Bronchial epithelial cell (primary cell): ENCODE data around the gene VEPH1. TPM values are rescaled to one million over a fixed set of nuclear protein-coding genes. Genes with fewer than 3 reads are reported as not detected.

Experiments
- DNase-seq: peaks from one replicate; pipeline ENCODE4 v3.0.0-alpha.2; 2010; ENCODE audit warnings: low read depth
- FAIRE-seq: peaks from 2 replicates; lab custom pipeline; 2011; peaks lifted over from hg19 to GRCh38; lab: Jason Lieb, UNC
- H3K27me3 ChIP-seq: 2 replicates; pipeline ENCODE4 v1.5.1; 2011; ENCODE audit warnings: low read length; ENCODE audit not compliant: control insufficient read depth, insufficient read depth
- H3K36me3 ChIP-seq: 2 replicates; pipeline ENCODE4 v1.5.1; 2011; ENCODE audit warnings: low read length; ENCODE audit not compliant: control insufficient read depth, insufficient read depth
- H3K4me3 ChIP-seq: 2 replicates; pipeline ENCODE4 v1.5.1; 2011; ENCODE audit warnings: mild to moderate bottlenecking, low read depth, low read length, control low read depth
- total RNA-seq: library from RNA; depleted of rRNA; stranded (reverse); fragments of >200 nt; gene quantifications from 2 replicates; pipeline ENCODE4 v1.2.1, GENCODE V29; 2014
- TF ChIP-seq, protein P1 (sequence below): IDR thresholded peaks from 2 replicates; pipeline ENCODE4 v1.5.1; 2011; ENCODE audit warnings: mild to moderate bottlenecking, moderate library complexity, low read length, control low read depth, inconsistent platforms; ENCODE audit not compliant: insufficient read depth, severe bottlenecking

The VEPH1 gene
- total RNA-seq, 1 donor from 2014 or later: 1.3 TPM

DNA sequence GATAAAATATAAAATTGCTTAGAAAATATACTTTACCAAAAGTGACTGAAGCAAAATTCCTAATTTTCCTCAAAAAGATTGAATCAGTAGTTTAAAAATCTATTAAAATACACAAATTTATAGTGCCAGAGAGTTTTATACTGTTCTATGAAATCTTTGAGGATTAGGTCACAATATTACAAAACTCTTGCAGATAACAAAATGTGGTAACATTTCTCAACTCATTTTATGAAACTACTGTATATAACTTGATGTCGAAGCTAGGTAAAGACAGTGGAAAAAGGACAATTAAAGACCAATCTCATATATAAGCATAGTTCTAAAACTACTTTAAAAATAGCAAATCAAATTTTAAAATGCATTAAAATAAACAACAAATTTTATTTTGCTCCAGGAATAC is 15.9 kb downstream of the VEPH1 start:
- no peak for FAIRE-seq
- no peak overlapping the region for H3K4me3 ChIP-seq
- TF ChIP-seq, protein P1, sequence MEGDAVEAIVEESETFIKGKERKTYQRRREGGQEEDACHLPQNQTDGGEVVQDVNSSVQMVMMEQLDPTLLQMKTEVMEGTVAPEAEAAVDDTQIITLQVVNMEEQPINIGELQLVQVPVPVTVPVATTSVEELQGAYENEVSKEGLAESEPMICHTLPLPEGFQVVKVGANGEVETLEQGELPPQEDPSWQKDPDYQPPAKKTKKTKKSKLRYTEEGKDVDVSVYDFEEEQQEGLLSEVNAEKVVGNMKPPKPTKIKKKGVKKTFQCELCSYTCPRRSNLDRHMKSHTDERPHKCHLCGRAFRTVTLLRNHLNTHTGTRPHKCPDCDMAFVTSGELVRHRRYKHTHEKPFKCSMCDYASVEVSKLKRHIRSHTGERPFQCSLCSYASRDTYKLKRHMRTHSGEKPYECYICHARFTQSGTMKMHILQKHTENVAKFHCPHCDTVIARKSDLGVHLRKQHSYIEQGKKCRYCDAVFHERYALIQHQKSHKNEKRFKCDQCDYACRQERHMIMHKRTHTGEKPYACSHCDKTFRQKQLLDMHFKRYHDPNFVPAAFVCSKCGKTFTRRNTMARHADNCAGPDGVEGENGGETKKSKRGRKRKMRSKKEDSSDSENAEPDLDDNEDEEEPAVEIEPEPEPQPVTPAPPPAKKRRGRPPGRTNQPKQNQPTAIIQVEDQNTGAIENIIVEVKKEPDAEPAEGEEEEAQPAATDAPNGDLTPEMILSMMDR: no peak

DNA sequence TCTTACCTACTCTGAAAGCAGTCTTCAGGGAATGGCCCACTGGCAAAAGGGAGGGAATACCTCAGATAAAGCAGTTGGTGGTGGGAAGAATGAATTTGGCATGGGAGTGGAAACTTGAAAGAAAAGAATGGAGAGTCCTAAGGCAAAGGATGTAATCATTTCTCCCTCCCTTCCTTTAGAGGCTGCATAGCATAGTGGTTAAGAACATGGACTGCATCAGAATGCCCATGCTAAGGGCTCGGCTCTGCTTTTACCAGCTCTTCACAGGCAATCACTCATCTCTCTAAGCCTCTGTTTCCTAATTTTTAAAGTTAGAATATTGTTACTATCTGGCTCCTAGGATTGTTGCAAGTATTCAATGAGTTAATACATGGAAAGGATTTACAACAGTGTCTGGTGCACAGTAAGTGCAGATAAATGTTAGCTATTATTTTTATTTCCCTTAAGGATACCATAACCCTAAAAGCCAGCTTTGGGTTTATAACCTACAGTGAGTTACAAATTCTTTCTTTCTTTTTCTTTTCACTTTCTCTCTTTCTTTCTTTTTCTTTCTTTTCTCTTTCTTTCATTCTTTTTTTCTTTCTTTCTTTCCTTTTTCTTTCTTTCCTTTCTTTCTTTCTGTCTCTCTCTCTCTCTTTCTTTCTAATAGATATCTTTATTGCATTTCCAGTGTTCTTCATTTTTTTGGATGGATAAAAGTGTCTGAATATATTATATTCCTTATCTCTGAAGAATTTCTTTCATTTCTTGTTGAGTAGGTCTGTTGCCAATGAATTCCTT is 23.6 kb downstream of the VEPH1 start:
- FAIRE-seq: no peak

More for the DNA sequence above, 15.9 kb downstream of the VEPH1 start:
- Histone ChIP-seq H3K36me3 (no peaks in the 10 kb centered on the region), H3K27me3 (no peaks in the 10 kb centered on the region)
- DNase-seq: no peak

DNA sequence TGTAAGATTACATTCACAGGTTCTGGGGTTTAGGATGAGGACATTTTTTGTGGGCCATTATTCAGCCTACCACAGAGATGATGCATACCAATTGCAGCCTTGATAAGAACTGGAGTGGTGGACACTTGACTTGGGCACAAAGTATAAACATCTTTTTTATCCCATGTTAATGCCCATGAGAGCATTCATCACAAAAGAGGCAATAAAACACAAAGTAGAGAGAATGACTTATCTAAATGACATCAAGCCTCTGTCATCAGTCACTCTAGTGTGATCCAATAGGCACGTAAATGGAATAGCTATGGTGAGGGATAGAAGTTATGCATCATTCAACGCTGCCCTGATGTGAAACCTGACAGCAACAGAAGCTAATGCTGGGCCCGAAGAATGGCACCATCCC is 25.8 kb downstream of the VEPH1 start:
- Histone ChIP-seq H3K4me3 (no peak overlapping the region), H3K27me3 (no peaks in the 10 kb centered on the region), H3K36me3 (no peaks in the 10 kb centered on the region)
- no peak for DNase-seq
- FAIRE-seq: no peak
- TF ChIP-seq, protein P1: no peak

More for the DNA sequence above, 23.6 kb downstream of the VEPH1 start:
- H3K36me3 ChIP-seq: no peaks in the 10 kb centered on the region
- TF ChIP-seq, protein P1: no peak
- no peak for DNase-seq
- no peaks in the 10 kb centered on the region for H3K27me3 ChIP-seq
- no peak overlapping the region for H3K4me3 ChIP-seq

DNA sequence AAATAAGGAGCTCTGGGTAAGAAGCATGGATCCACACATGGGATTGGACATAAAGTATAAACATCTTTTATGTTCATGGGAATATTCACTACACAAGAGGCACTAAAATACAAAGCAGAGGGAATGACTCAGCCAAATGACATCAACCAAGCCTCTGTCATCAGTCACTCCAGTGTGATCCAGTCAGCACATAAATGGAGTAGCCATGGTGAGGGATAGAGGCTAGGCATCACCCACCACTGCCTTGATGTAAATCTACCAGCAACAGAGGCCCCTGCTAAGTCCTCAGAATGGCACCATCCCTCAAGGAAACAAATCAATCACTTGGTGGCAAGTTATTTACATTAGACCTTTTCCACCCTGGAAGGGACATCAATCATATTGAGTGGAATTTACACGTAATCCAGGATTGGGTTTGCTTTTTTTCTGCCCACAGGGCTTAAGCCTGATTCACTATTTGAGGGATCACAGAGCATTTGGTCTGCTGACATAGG is 27.2 kb downstream of the VEPH1 start:
- Histone ChIP-seq H3K4me3 (no peak overlapping the region), H3K27me3 (no peaks in the 10 kb centered on the region), H3K36me3 (no peaks in the 10 kb centered on the region)
- peak; percentile 23 for FAIRE-seq
- peak; percentile 33 for DNase-seq
- TF ChIP-seq, protein P1: no peak

DNA sequence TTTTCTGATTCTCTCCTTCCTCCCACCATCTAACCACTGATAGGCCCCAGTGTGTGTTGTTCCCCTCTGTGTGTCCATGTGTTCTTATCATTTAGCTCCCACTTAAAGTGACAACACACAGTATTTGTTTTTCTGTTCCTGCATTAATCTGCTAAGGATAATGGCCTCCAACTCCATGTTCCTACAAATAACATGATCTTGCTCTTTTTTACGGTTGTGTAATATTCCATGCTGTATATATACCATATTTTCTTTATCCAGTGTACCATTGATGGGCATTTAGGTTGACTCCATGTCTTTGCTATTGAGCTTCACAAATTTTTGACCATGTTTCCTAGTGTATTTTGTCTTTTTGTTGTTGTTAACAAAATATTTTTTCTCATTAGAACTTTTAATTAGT is 30.6 kb downstream of the VEPH1 start:
- FAIRE-seq (no peak), DNase-seq (no peak)
- no peaks in the 10 kb centered on the region for H3K27me3 ChIP-seq
- no peak overlapping the region for H3K4me3 ChIP-seq
- TF ChIP-seq, protein P1: no peak
- no peaks in the 10 kb centered on the region for H3K36me3 ChIP-seq
